HUES64 (cell line): ENCODE measurements around the gene CNTNAP5.
A peak's percentile ranks its signal among the peaks of the same experiment; 100 is the strongest.

Source experiments
- H3K27ac ChIP-seq: 2 replicates; pipeline ENCODE4 v1.7.0; 2013; ENCODE audit warnings: low read depth, low read length, inconsistent platforms
- H3K27me3 ChIP-seq: 2 replicates; pipeline ENCODE4 v1.6.1; 2013; ENCODE audit warnings: mild to moderate bottlenecking, low read length; ENCODE audit not compliant: insufficient read depth
- H3K36me3 ChIP-seq: 2 replicates; pipeline ENCODE4 v1.6.1; 2013; ENCODE audit warnings: mild to moderate bottlenecking, low read length; ENCODE audit not compliant: insufficient read depth
- H3K4me1 ChIP-seq: 2 replicates; pipeline ENCODE4 v1.6.1; 2013; ENCODE audit warnings: mild to moderate bottlenecking, low read length, moderate library complexity; ENCODE audit not compliant: insufficient read depth
- H3K4me3 ChIP-seq: 2 replicates; pipeline ENCODE4 v1.5.1; 2013; ENCODE audit warnings: mild to moderate bottlenecking, low read length, moderate library complexity
- H3K9ac ChIP-seq: 2 replicates; pipeline ENCODE4 v1.6.1; 2013; ENCODE audit warnings: mild to moderate bottlenecking, low read depth, low read length
- H3K9me3 ChIP-seq: 2 replicates; pipeline ENCODE4 v1.6.1; 2013; ENCODE audit warnings: low read depth, low read length; ENCODE audit not compliant: insufficient read depth
- WGBS: fragments of 150-250, 120-280 bp; methylation state at CpG from one replicate; pipeline ENCODE4 v1.1.7; 2013; ENCODE audit warnings: missing lambda C conversion rate; 5-methylcytosine and 5-hydroxymethylcytosine counted together

CNTNAP5 gene

GRCh38 chr2:124153713-124154112, 128.6 kb downstream of the CNTNAP5 start:
- Histone ChIP-seq H3K4me3 (no peak overlapping the region), H3K27me3 (no peaks in the 10 kb centered on the region), H3K9ac (no peak overlapping the region), H3K36me3 (no peaks in the 10 kb centered on the region), H3K4me1 (no peaks in the 10 kb centered on the region), H3K9me3 (no peaks in the 10 kb centered on the region), H3K27ac (no peak overlapping the region)
- 96% methylated on average over 8 of the region's 8 CpGs for WGBS

- Histone ChIP-seq H3K4me1 (peaks cover 14% of the 10 kb centered on the region), H3K9ac (no peak overlapping the region)
- WGBS, result 91% methylated on average over 1 of the region's 1 CpG
These were observed 134.1 kb downstream of the CNTNAP5 start for GRCh38 chr2:124159166-124159565.

GRCh38 chr2:124161542-124161941, 136.5 kb downstream of the CNTNAP5 start:
- peaks cover 3% of the 10 kb centered on the region; the same call in 1 of the 2 replicates for H3K27me3 ChIP-seq
- no peak overlapping the region for H3K4me3 ChIP-seq

More at GRCh38 chr2:124159166-124159565, 134.1 kb downstream of the CNTNAP5 start:
- H3K36me3 ChIP-seq, result no peaks in the 10 kb centered on the region
- no peak overlapping the region for H3K4me3 ChIP-seq
- H3K9me3 ChIP-seq, result no peaks in the 10 kb centered on the region
- H3K27me3 ChIP-seq, result no peaks in the 10 kb centered on the region
- no peak overlapping the region for H3K27ac ChIP-seq

GRCh38 chr2:124162256-124162655, 137.2 kb downstream of the CNTNAP5 start:
- Histone ChIP-seq H3K27me3 (peaks cover 3% of the 10 kb centered on the region; the same call in 1 of the 2 replicates), H3K4me3 (no peak overlapping the region)

More at GRCh38 chr2:124161542-124161941, 136.5 kb downstream of the CNTNAP5 start:
- no peaks in the 10 kb centered on the region for H3K9me3 ChIP-seq
- H3K9ac ChIP-seq, result no peak overlapping the region
- no peaks in the 10 kb centered on the region for H3K36me3 ChIP-seq
- no peak overlapping the region for H3K27ac ChIP-seq
- peaks cover 14% of the 10 kb centered on the region for H3K4me1 ChIP-seq

GRCh38 chr2:124163840-124164239, 138.8 kb downstream of the CNTNAP5 start:
- H3K4me1 ChIP-seq, result peaks cover 14% of the 10 kb centered on the region
- no peak overlapping the region for H3K27ac ChIP-seq
- no peaks in the 10 kb centered on the region for H3K9me3 ChIP-seq
- H3K36me3 ChIP-seq, result no peaks in the 10 kb centered on the region
- 99% methylated on average over 2 of the region's 2 CpGs for WGBS
- H3K4me3 ChIP-seq, result no peak overlapping the region
- H3K9ac ChIP-seq, result no peak overlapping the region
- peaks cover 3% of the 10 kb centered on the region; the same call in 1 of the 2 replicates for H3K27me3 ChIP-seq

More at GRCh38 chr2:124162256-124162655, 137.2 kb downstream of the CNTNAP5 start:
- no peaks in the 10 kb centered on the region for H3K36me3 ChIP-seq
- no peak overlapping the region for H3K27ac ChIP-seq
- H3K9me3 ChIP-seq, result no peaks in the 10 kb centered on the region
- H3K4me1 ChIP-seq, result peaks cover 14% of the 10 kb centered on the region
- no peak overlapping the region for H3K9ac ChIP-seq

GRCh38 chr2:124165698-124166097, 140.6 kb downstream of the CNTNAP5 start:
- no peak overlapping the region for H3K4me3 ChIP-seq
- H3K9ac ChIP-seq, result no peak overlapping the region
- peaks cover 3% of the 10 kb centered on the region; the same call in 1 of the 2 replicates for H3K27me3 ChIP-seq
- no peaks in the 10 kb centered on the region for H3K36me3 ChIP-seq
- no peak overlapping the region for H3K27ac ChIP-seq
- H3K9me3 ChIP-seq, result no peaks in the 10 kb centered on the region
- H3K4me1 ChIP-seq, result peaks cover 14% of the 10 kb centered on the region
- WGBS, result 98% methylated on average over 5 of the region's 6 CpGs

- Histone ChIP-seq H3K9me3 (no peaks in the 10 kb centered on the region), H3K27me3 (no peaks in the 10 kb centered on the region), H3K27ac (no peak overlapping the region), H3K9ac (no peak overlapping the region), H3K36me3 (no peaks in the 10 kb centered on the region), H3K4me1 (no peaks in the 10 kb centered on the region), H3K4me3 (no peak overlapping the region)
- 95% methylated on average over 3 of the region's 3 CpGs for WGBS
These were observed 146.5 kb downstream of the CNTNAP5 start for GRCh38 chr2:124171472-124172063.

GRCh38 chr2:124178719-124179118, 153.6 kb downstream of the CNTNAP5 start:
- Histone ChIP-seq H3K9me3 (no peaks in the 10 kb centered on the region), H3K36me3 (no peaks in the 10 kb centered on the region), H3K27me3 (no peaks in the 10 kb centered on the region), H3K9ac (no peak overlapping the region), H3K4me3 (no peak overlapping the region), H3K27ac (no peak overlapping the region), H3K4me1 (no peaks in the 10 kb centered on the region)
- no CpG with 5 or more reads among the region's 1 CpG for WGBS

GRCh38 chr2:124180635-124181034, 155.5 kb downstream of the CNTNAP5 start:
- Histone ChIP-seq H3K27me3 (no peaks in the 10 kb centered on the region), H3K9ac (no peak overlapping the region), H3K4me3 (no peak overlapping the region), H3K36me3 (no peaks in the 10 kb centered on the region), H3K9me3 (no peaks in the 10 kb centered on the region), H3K4me1 (peaks cover 7% of the 10 kb centered on the region), H3K27ac (no peak overlapping the region)

GRCh38 chr2:124186801-124187200, 161.7 kb downstream of the CNTNAP5 start:
- Histone ChIP-seq H3K27me3 (no peaks in the 10 kb centered on the region), H3K36me3 (no peaks in the 10 kb centered on the region), H3K27ac (peak overlapping the region; percentile 77), H3K4me3 (no peak overlapping the region), H3K9me3 (no peaks in the 10 kb centered on the region), H3K4me1 (peaks cover 32% of the 10 kb centered on the region), H3K9ac (no peak overlapping the region)
- 46% methylated on average over 1 of the region's 1 CpG for WGBS

- Histone ChIP-seq H3K9me3 (no peaks in the 10 kb centered on the region), H3K27me3 (no peaks in the 10 kb centered on the region), H3K27ac (peak overlapping the region; percentile 77; the same call in 1 of the 2 replicates), H3K4me3 (no peak overlapping the region), H3K36me3 (no peaks in the 10 kb centered on the region), H3K9ac (no peak overlapping the region), H3K4me1 (peaks cover 32% of the 10 kb centered on the region)
- no CpG with 5 or more reads among the region's 2 CpGs for WGBS
These were observed 162.9 kb downstream of the CNTNAP5 start for GRCh38 chr2:124187948-124188347.

- WGBS, result 95% methylated on average over 4 of the region's 4 CpGs
- Histone ChIP-seq H3K9me3 (no peaks in the 10 kb centered on the region), H3K27me3 (no peaks in the 10 kb centered on the region), H3K36me3 (no peaks in the 10 kb centered on the region), H3K4me1 (no peaks in the 10 kb centered on the region), H3K4me3 (no peak overlapping the region), H3K9ac (no peak overlapping the region), H3K27ac (no peak overlapping the region)
These were observed 168.6 kb downstream of the CNTNAP5 start for GRCh38 chr2:124193706-124194105.
